Naive B cell (primary cell): Measurements from ENCODE around the gene CSRNP3. TPM values are rescaled to one million over a fixed set of nuclear protein-coding genes. Genes with fewer than 3 reads are reported as not detected.

Source experiments
- ATAC-seq, 2 donors: fragments of 150-1000 bp; cut with Tn5 transposase; 2 replicates each; pipeline ENCODE4 v1.10.0; 2021; ENCODE audit warnings: low read depth in 2 of 2, mild to moderate bottlenecking in 2 of 2, moderate library complexity in 2 of 2
- DNase-seq: peaks from one replicate; pipeline ENCODE4 v3.0.0; 2022
- H3K27ac Mint-ChIP-seq, 6 donors: one replicate each; pipeline ENCODE4 v1.8.0; 2020 to 2022; ENCODE audit warnings: mild to moderate bottlenecking in 6 of 6, mixed read lengths in 6 of 6, moderate library complexity in 5 of 6, inconsistent platforms in 2 of 6
- H3K27me3 Mint-ChIP-seq, 3 donors: one replicate each; pipeline ENCODE4 v1.8.0; 2021 to 2022; ENCODE audit warnings: mixed read lengths in 3 of 3, mild to moderate bottlenecking in 1 of 3
- H3K36me3 Mint-ChIP-seq, 2 donors: one replicate each; pipeline ENCODE4 v1.8.0; 2020 to 2022; ENCODE audit warnings: mixed read lengths in 2 of 2, inconsistent platforms in 1 of 2, mild to moderate bottlenecking in 1 of 2
- H3K4me1 Mint-ChIP-seq, 3 donors: one replicate each; pipeline ENCODE4 v1.8.0; 2020 to 2022; ENCODE audit warnings: mixed read lengths in 3 of 3, inconsistent platforms in 1 of 3, mild to moderate bottlenecking in 1 of 3, moderate library complexity in 1 of 3
- H3K4me3 Mint-ChIP-seq, 8 donors: one replicate each; pipeline ENCODE4 v1.8.0; 2020 to 2022; ENCODE audit warnings: mild to moderate bottlenecking in 8 of 8, mixed read lengths in 8 of 8, moderate library complexity in 8 of 8, inconsistent platforms in 2 of 8
- H3K9me3 Mint-ChIP-seq, 7 donors: one replicate each; pipeline ENCODE4 v1.8.0; 2020 to 2022; ENCODE audit warnings: mixed read lengths in 7 of 7, mild to moderate bottlenecking in 5 of 7, inconsistent platforms in 2 of 7, moderate library complexity in 1 of 7
- polyA plus RNA-seq, 6 donors: library from polyadenylated mRNA; unstranded; fragments of 300-500 nt; fragmentation: Illumina TruSeq; gene quantifications; one replicate each; pipeline ENCODE4 v1.2.3, GENCODE V29; 2021; ENCODE audit warnings: low read depth in 6 of 6

The CSRNP3 gene
- polyA plus RNA-seq, 6 donors from 2014 or later: not detected

GRCh38 chr2:165594231-165594934, 124.9 kb downstream of the CSRNP3 start:
- DNase-seq: no peak
- Mint-ChIP-seq H3K4me1 (peaks cover 11 to 23% (median 19%) of the 10 kb centered on the region in 3 donors), H3K4me3 (peak overlapping the region; percentile 7 to 82 (median 66)), H3K27me3 (peaks cover 0 to 15% (median 3%) of the 10 kb centered on the region in 3 donors), H3K36me3 (peaks cover 6 to 9% of the 10 kb centered on the region in 2 donors), H3K27ac (peak overlapping the region in 3 of 6 donors; percentile 24 to 93 (median 47)), H3K9me3 (peaks cover 0 to 21% (median 13%) of the 10 kb centered on the region in 7 donors)
- ATAC-seq: peak; percentile 42

GRCh38 chr2:165594935-165595255, 125.4 kb downstream of the CSRNP3 start:
- peak; percentile 75 for DNase-seq
- ATAC-seq: peak; percentile 97 to 98
- Mint-ChIP-seq H3K4me3 (peak overlapping the region; percentile 7 to 84 (median 72)), H3K27me3 (peaks cover 0 to 15% (median 3%) of the 10 kb centered on the region in 3 donors), H3K36me3 (peaks cover 6 to 9% of the 10 kb centered on the region in 2 donors), H3K4me1 (peaks cover 11 to 23% (median 19%) of the 10 kb centered on the region in 3 donors), H3K27ac (peak overlapping the region in 3 of 6 donors; percentile 35 to 92 (median 48)), H3K9me3 (peaks cover 0 to 20% (median 13%) of the 10 kb centered on the region in 7 donors)

- peaks cover 4 to 19% (median 14%) of the 10 kb centered on the region in 3 donors for H3K4me1 Mint-ChIP-seq
- H3K4me3 Mint-ChIP-seq: no peak overlapping the region
- no peaks in the 10 kb centered on the region for H3K36me3 Mint-ChIP-seq
- ATAC-seq: no peak
- peaks cover 0 to 5% (median 0%) of the 10 kb centered on the region in 7 donors for H3K9me3 Mint-ChIP-seq
- H3K27me3 Mint-ChIP-seq: peaks cover 0 to 8% (median 3%) of the 10 kb centered on the region in 3 donors
- H3K27ac Mint-ChIP-seq: no peak overlapping the region
- DNase-seq: no peak
These were observed 127.3 kb downstream of the CSRNP3 start for GRCh38 chr2:165596788-165597187.

GRCh38 chr2:165601065-165601830, 131.8 kb downstream of the CSRNP3 start:
- H3K36me3 Mint-ChIP-seq: no peaks in the 10 kb centered on the region
- H3K27me3 Mint-ChIP-seq: peaks cover 0 to 28% (median 7%) of the 10 kb centered on the region in 3 donors
- no peak overlapping the region for H3K27ac Mint-ChIP-seq
- H3K4me1 Mint-ChIP-seq: peaks cover 0 to 6% (median 0%) of the 10 kb centered on the region in 3 donors
- H3K4me3 Mint-ChIP-seq: no peak overlapping the region
- DNase-seq: no peak
- no peaks in the 10 kb centered on the region for H3K9me3 Mint-ChIP-seq
- no peak for ATAC-seq

- Mint-ChIP-seq H3K36me3 (no peaks in the 10 kb centered on the region), H3K27me3 (peaks cover under 1 to 28% (median 7%) of the 10 kb centered on the region in 3 donors), H3K4me1 (peaks cover 0 to 6% (median 0%) of the 10 kb centered on the region in 3 donors), H3K9me3 (no peaks in the 10 kb centered on the region), H3K27ac (no peak overlapping the region), H3K4me3 (no peak overlapping the region)
- no peak for ATAC-seq
- DNase-seq: no peak
These were observed 132.5 kb downstream of the CSRNP3 start for GRCh38 chr2:165601928-165602521.

GRCh38 chr2:165609672-165610071, 140.2 kb downstream of the CSRNP3 start:
- Mint-ChIP-seq H3K4me3 (no peak overlapping the region), H3K4me1 (peaks cover 10 to 11% (median 10%) of the 10 kb centered on the region in 3 donors), H3K27ac (no peak overlapping the region), H3K27me3 (peaks cover 0 to 16% (median 9%) of the 10 kb centered on the region in 3 donors), H3K9me3 (peaks cover 0 to under 1% (median 0%) of the 10 kb centered on the region in 7 donors), H3K36me3 (no peaks in the 10 kb centered on the region)
- DNase-seq (no peak), ATAC-seq (no peak)

- Mint-ChIP-seq H3K4me1 (peaks cover 10 to 11% (median 10%) of the 10 kb centered on the region in 3 donors), H3K9me3 (peaks cover 0 to 6% (median 0%) of the 10 kb centered on the region in 7 donors), H3K27me3 (peaks cover 0 to 9% (median 8%) of the 10 kb centered on the region in 3 donors), H3K4me3 (peak overlapping the region in 2 of 8 donors; percentile 9 to 72), H3K36me3 (no peaks in the 10 kb centered on the region), H3K27ac (peak overlapping the region in 1 of 6 donors; percentile 13)
- peak; percentile 38 to 58 for ATAC-seq
- DNase-seq: no peak
These were observed 141.1 kb downstream of the CSRNP3 start for GRCh38 chr2:165610591-165611029.

- H3K36me3 Mint-ChIP-seq: no peaks in the 10 kb centered on the region
- H3K9me3 Mint-ChIP-seq: peaks cover 0 to 31% (median 19%) of the 10 kb centered on the region in 7 donors
- peaks cover 0 to 8% (median 0%) of the 10 kb centered on the region in 3 donors for H3K27me3 Mint-ChIP-seq
- DNase-seq: no peak
- H3K4me1 Mint-ChIP-seq: no peaks in the 10 kb centered on the region
- no peak overlapping the region for H3K27ac Mint-ChIP-seq
- no peak for ATAC-seq
- no peak overlapping the region for H3K4me3 Mint-ChIP-seq
These were observed 148.4 kb downstream of the CSRNP3 start for GRCh38 chr2:165617741-165618481.

- DNase-seq (no peak), ATAC-seq (no peak)
- no peaks in the 10 kb centered on the region for H3K4me1 Mint-ChIP-seq
- H3K27me3 Mint-ChIP-seq: peaks cover 0 to 5% (median 3%) of the 10 kb centered on the region in 3 donors
- no peak overlapping the region for H3K27ac Mint-ChIP-seq
- H3K9me3 Mint-ChIP-seq: peaks cover 0 to 31% (median 19%) of the 10 kb centered on the region in 7 donors
- H3K36me3 Mint-ChIP-seq: no peaks in the 10 kb centered on the region
- no peak overlapping the region for H3K4me3 Mint-ChIP-seq
These were observed 149.3 kb downstream of the CSRNP3 start for GRCh38 chr2:165618806-165619205.

- Mint-ChIP-seq H3K27me3 (peaks cover 0 to 7% (median 5%) of the 10 kb centered on the region in 3 donors), H3K27ac (no peak overlapping the region), H3K36me3 (no peaks in the 10 kb centered on the region), H3K9me3 (peaks cover 0 to 20% (median 13%) of the 10 kb centered on the region in 7 donors), H3K4me1 (peaks cover 0 to 4% (median 0%) of the 10 kb centered on the region in 3 donors), H3K4me3 (no peak overlapping the region)
- no peak for DNase-seq
- ATAC-seq: no peak
These were observed 151.6 kb downstream of the CSRNP3 start for GRCh38 chr2:165621086-165621560.

GRCh38 chr2:165623161-165623560, 153.7 kb downstream of the CSRNP3 start:
- ATAC-seq (no peak), DNase-seq (no peak)
- Mint-ChIP-seq H3K4me1 (peaks cover 0 to 4% (median 0%) of the 10 kb centered on the region in 3 donors), H3K4me3 (no peak overlapping the region), H3K36me3 (no peaks in the 10 kb centered on the region), H3K9me3 (peaks cover 0 to 4% (median 1%) of the 10 kb centered on the region in 7 donors), H3K27me3 (peaks cover 0 to 7% (median 5%) of the 10 kb centered on the region in 3 donors), H3K27ac (no peak overlapping the region)

GRCh38 chr2:165623783-165624469, 154.4 kb downstream of the CSRNP3 start:
- Mint-ChIP-seq H3K4me3 (no peak overlapping the region), H3K27ac (no peak overlapping the region), H3K9me3 (no peaks in the 10 kb centered on the region), H3K27me3 (peaks cover 0 to 7% (median 5%) of the 10 kb centered on the region in 3 donors), H3K4me1 (peaks cover 0 to 4% (median 0%) of the 10 kb centered on the region in 3 donors), H3K36me3 (no peaks in the 10 kb centered on the region)
- ATAC-seq (no peak), DNase-seq (no peak)
